Mammary epithelial cell (primary cell): Measurements from ENCODE around the gene COLQ.

Source experiments
- EZH2 ChIP-seq: IDR thresholded peaks from 2 replicates; pipeline ENCODE4 v1.6.1; 2012; ENCODE audit warnings: low read length, inconsistent platforms, borderline replicate concordance
- TF ChIP-seq, protein P1 (sequence below), 2 donors: IDR thresholded peaks in 1 of 2; conservative IDR thresholded peaks in 1 of 2; 2 replicates each; pipeline ENCODE4 v1.5.1; 2011 to 2012; ENCODE audit warnings: inconsistent platforms in 2 of 2, low read length in 2 of 2, mild to moderate bottlenecking in 2 of 2, control low read depth in 1 of 2, low read depth in 1 of 2; ENCODE audit not compliant: insufficient read depth in 1 of 2; ENCODE audit errors: extremely low read depth in 1 of 2

DNA sequence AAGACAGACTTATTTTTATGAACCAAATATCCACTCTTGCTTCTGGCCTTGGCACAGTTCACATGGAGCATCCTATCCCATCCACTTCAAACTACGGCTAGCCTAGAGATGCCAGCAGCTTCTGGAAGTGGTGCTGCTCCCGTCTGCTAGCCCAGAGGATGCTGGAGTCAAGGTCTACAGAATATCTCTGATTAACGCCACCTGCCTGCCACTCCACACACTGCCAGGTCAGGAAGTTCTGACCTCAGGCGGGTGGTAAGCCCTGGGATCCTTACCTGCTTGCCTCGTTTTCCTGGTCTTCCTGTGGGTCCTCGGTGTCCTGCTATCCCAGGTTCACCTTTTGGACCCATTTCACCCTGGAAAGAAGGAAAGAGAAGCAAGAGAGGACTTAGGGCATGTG is 51.2 kb downstream of the COLQ start:
- TF ChIP-seq, protein P1, sequence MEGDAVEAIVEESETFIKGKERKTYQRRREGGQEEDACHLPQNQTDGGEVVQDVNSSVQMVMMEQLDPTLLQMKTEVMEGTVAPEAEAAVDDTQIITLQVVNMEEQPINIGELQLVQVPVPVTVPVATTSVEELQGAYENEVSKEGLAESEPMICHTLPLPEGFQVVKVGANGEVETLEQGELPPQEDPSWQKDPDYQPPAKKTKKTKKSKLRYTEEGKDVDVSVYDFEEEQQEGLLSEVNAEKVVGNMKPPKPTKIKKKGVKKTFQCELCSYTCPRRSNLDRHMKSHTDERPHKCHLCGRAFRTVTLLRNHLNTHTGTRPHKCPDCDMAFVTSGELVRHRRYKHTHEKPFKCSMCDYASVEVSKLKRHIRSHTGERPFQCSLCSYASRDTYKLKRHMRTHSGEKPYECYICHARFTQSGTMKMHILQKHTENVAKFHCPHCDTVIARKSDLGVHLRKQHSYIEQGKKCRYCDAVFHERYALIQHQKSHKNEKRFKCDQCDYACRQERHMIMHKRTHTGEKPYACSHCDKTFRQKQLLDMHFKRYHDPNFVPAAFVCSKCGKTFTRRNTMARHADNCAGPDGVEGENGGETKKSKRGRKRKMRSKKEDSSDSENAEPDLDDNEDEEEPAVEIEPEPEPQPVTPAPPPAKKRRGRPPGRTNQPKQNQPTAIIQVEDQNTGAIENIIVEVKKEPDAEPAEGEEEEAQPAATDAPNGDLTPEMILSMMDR (conservative IDR thresholded peaks at IDR 0.05 in 1 of 2, IDR thresholded peaks at IDR 0.05 in 1 of 2; ENCODE audit: extremely low read depth in 1 of 2, insufficient read depth in 1 of 2, low read depth in 1 of 2, low read length in 2 of 2): no peak
- no peak for TF ChIP-seq EZH2
